ENCODE results near the gene TM9SF1.

GRCh38 chr14:24233538-24233866 lies 38.3 kb upstream of the TM9SF1 start:
- TF ChIP-seq CTCF (IDR thresholded peaks at IDR 0.05 in 8 of 11, conservative IDR thresholded peaks at IDR 0.05 in 3 of 11) = no peak
- TF ChIP-seq POLR2A (IDR thresholded peaks at IDR 0.05) = no peak
- TF ChIP-seq POLR2AphosphoS5 (IDR thresholded peaks at IDR 0.05) = no peak
